IPS DF 19.7 (cell line): Measurements from ENCODE around the gene CSRP2.

Source experiments
- DNase-seq: peaks from one replicate; pipeline ENCODE4 v3.0.0-alpha.2; 2013; ENCODE audit warnings: low read depth, low spot score

The CSRP2 gene

DNA sequence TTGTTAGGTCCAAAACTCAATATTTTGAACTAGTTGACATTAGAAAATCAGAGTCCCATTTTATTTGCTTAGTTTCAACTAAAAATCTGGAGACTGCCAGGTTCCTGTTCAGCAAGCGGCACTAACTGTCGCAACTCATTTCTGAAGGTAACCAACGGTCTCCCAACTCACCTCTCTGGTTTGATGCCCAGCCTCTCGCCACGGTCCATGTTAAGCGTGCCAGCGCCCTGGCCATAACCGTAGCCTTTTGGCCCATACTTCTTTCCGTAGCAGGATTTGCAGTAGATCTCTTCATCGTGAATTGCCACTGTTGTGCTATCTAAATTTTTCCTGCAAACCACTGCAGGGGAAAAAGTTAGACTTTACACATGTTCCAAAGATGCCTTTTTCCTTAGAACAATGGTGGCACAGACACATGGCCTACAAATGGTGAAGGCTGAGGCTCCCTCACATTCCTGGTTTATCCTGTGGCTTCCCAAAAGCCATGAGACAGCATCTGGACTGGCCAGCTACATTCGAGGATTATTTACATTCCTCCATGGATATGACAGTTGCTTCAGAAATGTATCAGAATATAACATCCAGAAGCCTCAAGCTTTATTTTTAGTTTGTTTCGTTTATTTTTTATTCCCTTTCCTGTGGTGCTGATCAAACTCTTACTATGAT, 15.7 kb downstream of the CSRP2 start:
- no peak for DNase-seq

DNA sequence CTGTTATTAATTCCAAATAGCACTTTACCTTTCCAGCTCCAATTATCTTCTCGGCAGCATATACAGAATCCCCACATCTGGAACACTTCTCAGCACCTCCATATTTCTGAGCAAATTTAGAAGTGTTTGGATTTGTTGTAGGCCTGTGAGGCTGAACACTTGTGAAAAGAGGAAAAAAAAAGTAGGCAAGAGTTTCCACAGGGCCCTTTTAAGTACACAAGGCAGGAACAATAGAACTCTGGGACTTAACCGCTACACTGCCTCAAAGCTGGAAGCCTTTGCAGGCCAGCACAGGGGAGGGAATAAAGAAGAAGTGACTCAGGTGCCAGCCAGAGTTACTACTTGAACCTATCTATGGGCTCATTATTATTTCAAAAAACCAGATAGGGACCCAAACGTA, 18.6 kb downstream of the CSRP2 start:
- DNase-seq = no peak

DNA sequence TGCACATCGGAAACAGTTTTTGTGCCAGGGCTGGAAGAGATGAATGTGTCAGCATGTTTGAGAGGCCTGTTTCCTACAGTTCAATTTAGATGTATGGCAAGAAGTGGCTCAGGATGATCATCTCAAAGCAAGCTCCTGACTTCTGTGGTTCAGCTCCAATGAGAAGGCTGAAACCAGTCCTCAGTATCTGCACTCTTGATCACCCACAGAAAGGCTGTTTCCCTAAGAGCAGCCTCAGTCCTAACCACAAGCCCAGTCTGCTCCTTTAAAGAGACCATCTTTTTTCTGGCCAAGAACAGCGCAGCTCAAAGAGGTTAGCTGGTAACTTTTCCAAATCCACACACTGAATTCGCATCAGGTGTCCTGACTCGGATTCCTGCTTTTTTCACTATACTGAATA, 19.2 kb downstream of the CSRP2 start:
- DNase-seq = no peak

DNA sequence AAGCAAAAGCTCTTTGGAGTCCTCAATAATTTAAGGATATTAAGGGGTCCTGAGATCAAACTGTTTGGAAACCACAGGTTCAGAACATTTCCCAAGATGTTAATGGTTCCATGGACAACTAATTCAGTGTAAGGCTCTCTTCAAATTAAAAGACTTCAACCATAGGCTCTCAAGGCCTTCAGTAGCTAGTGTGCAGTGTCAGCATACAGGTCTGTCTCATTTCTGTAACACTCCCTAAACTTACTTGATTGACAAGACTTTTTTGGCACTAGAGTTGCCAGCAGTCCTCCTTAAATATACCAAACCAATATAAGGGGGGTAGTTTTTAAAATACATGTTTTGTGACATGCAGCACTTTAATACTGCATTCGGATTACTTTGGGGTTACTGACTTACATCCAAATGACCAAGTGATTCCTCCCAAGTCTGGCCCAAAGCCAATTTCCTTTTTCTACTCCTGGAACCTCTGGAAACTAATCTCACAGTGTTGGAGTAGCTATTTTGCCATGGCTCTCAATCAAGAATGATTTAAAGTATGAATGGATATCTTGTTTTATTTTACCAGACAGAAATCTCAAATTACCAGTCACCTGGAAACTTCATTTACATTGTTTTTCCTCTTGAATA, 22.7 kb downstream of the CSRP2 start:
- DNase-seq = no peak

DNA sequence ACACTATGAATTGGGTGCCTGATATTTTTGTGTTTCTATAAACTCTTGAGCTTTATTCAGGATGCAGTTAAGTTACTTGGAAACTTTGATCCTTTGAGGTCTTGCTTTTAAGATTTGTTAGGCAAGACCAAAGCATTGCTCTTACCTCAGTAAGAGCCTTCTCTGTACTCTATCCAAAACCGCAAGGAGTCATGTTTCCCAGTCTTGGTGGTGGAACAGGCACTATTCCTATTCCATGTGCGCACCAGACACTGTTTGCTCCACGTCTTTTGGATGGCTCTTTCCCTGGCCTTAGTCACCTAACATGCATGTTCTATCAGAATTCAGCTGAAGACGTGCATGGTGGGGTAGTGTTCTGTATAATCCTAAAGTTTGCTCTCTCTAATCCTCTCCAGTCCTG, 23.5 kb downstream of the CSRP2 start:
- no peak for DNase-seq

DNA sequence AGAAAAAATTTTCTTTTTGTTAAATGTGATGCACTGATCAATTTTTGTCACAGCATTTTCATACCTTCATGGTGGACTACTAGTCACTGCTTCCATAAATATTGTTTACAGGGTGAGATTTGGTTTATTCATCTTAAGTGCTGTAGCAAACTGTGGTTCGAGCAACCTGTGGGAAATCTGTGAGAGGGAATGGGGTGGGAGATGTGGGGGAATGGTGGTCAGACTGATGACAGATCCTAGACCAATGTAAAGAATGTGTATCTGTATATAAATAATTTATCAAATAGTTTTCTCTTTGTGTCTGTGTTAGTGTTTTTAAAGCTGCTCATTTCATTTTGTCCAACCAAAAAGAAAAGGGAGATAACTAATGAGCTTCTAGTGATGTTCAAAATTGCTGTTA, 26.7 kb downstream of the CSRP2 start:
- DNase-seq = no peak

DNA sequence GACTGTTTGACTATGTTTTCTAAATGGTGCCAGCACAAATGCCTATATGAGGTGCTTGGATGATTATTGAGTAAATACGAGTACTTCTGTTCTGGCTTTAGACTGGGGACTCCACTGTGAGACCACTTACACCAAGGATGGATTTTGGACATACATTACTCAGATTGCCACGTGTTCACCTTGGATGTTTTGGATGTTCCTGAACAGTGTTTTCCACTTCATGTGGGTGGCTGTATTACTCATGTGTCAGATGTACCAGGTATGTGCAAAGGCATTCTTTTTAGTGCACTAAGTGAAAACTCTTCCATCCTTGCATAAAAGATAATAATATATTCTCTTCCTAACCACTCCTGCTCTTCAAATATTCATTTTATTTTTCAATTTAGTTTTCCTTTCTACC, 30.7 kb downstream of the CSRP2 start:
- no peak for DNase-seq

DNA sequence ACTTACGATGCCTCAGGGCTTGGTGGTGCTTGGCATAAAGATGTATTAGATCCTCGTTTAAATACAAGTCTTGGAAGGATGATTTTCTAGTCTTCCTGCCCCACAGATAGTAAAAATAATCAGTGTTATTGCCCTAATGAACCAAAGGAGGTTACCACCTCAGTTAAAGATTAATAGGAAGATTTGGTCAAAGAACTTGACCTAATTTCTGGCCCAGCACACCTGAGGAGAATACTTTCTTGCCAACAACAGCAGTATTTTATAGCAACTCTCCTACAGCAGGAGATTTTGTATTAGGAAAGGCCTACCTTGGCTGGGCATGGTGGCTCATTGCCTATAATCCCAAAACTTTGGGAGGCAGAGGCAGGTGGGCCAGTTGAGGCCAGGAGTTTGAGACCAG, 31.6 kb downstream of the CSRP2 start:
- DNase-seq = no peak

DNA sequence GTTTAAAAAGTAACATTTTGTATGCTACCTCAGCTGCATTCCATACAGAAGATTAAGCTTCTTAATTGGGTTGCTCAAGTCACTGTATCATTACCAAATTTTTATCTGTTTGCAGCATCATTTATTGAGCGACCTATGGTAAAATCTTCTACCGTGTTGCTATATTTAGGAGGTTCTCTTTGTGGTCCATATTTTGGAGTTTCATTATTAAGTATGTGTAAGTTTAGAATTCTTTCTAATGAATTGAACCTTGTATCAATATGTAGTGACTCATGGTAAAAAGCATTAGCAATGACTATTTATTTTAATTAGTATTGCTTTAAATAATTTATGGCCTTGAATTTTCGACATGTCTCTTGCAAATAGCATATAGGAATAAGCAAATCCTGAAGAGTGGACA, 42.2 kb downstream of the CSRP2 start:
- no peak for DNase-seq

DNA sequence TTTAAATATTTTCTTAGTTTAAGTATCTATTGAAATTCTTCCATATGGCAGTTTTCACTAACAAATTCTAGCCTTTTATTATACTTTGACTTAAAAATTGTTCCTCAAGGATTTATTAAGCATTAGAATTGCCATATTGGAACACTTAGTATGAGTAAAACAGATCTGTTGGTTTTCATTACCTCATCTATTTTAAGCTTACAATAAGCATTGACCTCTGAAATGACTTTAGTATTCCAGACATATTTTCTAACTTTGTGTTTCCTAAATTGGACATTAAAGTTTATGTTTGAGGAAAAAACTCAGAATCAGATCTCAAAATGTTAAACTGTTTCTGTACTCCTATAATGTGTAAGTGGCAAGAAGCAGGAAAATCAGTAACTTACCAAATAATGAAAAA, 48.4 kb downstream of the CSRP2 start:
- no peak for DNase-seq

DNA sequence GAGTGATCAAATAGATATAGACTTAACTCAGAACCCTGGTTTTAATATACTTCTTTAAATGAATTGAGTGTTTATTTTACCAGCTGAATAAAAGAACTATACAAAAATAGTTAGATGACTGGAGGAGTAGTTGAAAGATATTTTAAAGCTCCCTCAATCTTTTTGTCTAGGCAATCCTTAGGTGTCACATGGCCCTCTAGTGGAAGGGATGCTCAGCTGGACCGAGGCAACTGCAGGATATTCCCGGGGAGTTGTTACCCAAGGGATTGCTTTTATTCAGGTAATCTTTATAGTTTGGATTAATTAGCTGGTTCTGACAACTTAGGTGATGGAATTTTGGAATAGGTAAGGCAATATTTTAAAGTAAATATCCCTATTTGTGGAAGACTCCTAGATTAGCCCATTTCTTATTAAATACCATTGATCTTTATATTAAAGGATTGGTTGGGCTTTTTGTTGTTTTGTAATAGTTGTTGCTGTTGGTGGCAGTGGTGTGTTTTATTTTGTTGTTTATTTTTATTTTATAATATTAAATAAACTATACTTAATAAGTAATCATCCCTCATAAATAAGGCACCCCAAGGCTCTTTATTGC, 57.8 kb downstream of the CSRP2 start:
- DNase-seq = peak; percentile 30

DNA sequence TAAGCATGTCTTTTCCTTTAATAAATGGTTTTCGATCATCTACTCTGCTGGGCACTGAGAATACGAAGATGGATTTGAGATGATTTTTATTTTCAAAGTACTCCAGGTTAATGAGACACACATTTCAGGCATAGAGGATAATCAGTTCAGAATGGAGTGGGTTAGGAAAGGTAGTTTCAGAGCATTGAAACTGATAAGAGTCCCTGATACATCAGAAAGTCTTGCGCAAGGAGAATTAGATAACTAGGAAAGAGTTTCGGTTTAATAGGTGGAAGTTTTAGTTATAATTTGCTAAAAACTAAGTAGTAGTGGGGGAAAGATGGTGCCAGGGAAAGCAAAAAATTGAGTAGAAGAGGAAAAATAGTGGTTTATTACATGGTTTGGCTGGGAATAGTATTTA, 64.8 kb downstream of the CSRP2 start:
- DNase-seq = no peak

DNA sequence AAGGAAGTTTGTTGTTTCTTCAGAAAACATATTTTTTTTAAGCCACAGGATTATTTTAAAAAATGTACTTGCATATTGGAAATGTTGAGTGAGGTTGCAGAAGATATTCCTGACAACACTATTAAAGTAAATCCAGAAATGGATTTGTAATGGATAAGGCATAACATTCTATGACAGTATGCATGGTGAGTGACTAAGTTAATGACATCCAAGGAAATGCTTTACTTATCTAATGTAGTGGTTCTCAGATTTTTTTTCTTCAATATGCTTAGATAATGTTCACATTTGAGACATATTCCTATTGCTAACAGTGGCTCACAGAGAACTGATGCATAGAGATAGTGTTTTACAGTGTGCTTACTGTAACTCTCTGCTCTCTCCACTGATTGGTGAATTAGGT, 65.6 kb downstream of the CSRP2 start:
- DNase-seq = no peak

DNA sequence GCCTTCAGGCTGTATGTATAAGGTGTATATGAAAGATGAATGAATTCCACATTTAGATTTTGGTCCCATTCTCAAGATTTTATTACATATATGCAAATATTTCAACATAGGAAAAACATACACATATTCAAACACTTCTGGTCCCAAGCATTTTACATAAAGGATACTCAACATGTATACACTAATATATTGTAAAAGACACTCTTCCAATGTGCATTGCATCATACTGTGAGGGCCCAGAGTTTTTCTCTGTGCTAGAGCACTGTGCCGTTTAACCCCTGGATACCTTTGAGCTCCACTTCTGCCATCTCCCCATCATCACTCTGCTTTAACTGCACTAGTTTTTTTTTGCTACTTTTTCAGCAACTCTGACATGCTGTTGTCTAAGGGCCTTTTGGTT, 66.8 kb downstream of the CSRP2 start:
- no peak for DNase-seq

DNA sequence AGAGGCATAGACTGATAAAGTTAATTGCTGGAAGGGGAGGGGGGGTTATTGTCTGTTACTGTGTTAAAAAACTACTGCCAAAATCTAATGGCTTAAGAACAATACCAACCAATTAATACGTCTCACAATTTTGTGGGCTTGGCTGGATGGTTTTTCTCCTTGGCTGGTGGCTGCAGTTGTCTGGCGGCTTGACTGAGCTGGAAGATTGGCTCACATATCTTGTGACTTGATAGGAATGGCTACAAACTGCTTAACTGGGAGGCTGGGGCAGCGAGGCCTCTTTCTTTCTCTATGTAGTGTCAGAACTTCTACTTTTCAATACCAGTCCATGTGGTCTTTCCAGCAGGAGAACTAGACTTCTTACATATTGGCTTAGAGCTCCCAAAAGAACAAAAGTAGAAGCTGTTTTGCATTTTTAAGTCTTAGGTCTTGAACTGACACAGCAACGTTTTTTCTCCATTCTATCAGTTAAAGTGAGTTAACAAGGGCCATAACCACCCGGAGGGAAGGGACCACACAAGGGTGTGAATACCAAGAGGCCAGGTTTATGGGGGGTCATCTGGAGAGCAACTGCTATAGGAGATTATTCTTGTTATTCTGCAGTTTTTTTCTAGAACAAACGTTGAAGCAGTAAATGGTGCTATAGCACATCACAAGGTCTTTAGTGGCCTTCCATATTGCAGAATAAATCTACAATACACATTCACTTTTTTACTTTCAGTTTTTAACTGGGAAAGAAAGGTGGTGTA, 68.0 kb downstream of the CSRP2 start:
- no peak for DNase-seq
